Stimulated activated CD4-positive, alpha-beta T cell treated with anti-CD3 and anti-CD28 coated beads, Interleukin-1b, Interleukin-23, amount 100 ng/mL, for 1 hour (primary cell): ENCODE data around the gene SYPL2.

Experiments
- DNase-seq, 2 donors: peaks; one replicate each; pipeline ENCODE4 v3.0.0-alpha.2; 2020; ENCODE audit warnings: low read depth in 2 of 2

SYPL2 gene

DNA sequence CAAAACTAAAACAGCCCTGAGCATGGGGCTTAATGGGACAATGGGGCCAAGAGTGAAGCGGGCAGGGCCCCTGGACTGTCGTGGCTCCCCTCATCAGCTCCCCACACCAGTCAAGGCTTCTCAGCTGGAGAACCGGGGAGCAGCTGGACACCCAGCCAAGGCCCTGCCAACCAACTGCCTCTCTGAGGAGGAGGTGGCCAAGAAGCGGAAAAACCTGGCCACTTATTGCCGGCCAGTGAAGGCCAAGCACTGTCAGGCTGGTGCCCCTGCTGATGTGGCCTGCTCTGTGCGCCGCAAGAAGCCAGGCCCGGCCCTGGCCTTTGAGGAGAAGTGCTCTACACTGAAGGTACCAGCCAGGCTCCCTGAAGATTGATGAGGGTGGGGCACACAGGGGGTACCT, 25.0 kb downstream of the SYPL2 start:
- no peak for DNase-seq

GRCh38 chr1:109492779-109493178, 26.4 kb downstream of the SYPL2 start:
- no peak for DNase-seq

DNA sequence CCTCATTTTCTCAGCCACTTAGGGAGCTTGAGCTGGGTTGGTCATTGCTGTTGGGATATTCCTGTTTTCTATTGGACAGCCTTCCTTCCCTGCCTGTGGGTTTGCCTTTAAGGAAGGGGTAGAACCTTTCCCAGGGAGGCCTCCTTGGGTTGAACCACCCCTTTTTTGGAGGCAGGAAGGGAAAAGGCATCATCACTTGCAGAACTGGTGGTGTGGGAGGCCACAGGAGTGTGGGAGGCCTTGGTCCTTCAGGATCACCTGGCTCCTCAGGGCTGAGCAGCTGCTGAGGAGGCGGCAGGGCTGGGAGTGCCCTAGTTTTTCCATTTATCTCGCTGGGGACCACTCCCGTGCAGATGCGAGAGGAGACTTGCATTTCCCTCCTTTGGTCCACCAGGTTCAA, 26.9 kb downstream of the SYPL2 start:
- no peak for DNase-seq

DNA sequence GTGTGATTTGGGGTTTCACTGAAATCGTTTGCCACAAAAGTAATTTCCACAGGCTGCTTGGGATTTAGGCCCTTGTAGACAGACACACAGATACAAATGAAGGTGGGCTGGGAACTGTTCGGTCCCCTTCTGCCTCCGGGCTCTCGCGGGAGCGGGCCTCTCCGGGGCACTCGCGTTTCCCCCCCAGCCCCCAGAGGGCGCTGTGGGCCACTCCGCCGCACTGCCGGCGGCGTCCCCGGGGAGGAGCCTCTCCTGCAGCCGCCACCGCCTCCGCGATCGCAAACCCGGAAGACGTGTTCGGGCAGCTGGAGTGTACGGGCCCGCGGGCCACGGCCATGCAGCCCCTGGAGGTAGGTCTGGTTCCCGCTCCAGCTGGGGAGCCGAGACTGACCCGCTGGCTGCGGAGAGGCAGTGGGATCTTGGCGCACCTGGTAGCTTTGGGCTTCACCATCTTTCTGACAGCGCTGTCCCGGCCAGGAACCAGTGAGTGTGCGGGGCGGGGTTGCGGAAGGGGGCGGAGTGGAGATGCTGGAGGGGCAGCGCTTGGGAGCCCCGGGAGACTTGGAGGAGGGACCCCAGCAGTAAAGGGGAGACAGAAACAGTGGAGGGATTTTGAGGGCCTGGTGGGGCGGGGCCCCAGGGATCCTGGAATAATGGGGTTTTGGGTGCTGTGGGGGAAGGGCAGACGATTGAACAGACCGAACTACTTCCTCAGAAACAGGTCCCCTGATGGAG, 27.6 kb downstream of the SYPL2 start, which contains the start of gene CYB561D1:
Gene CYB561D1 (plus strand): TSS at position 290 of the 735 bp plus-strand sequence. CDS start 46 bp downstream, at position 336.
- peak; percentile 70 to 87 for DNase-seq

DNA sequence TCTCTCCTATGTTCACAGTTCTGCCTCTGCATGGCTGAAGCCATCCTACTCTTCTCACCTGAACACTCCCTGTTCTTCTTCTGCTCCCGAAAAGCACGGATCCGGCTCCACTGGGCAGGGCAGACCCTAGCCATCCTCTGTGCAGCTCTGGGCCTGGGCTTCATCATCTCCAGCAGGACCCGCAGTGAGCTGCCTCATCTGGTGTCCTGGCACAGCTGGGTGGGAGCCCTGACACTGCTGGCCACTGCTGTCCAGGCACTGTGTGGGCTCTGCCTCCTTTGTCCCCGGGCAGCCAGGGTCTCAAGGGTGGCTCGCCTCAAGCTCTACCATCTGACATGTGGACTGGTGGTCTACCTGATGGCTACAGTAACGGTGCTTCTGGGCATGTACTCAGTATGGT, 29.4 kb downstream of the SYPL2 start:
- DNase-seq: no peak

DNA sequence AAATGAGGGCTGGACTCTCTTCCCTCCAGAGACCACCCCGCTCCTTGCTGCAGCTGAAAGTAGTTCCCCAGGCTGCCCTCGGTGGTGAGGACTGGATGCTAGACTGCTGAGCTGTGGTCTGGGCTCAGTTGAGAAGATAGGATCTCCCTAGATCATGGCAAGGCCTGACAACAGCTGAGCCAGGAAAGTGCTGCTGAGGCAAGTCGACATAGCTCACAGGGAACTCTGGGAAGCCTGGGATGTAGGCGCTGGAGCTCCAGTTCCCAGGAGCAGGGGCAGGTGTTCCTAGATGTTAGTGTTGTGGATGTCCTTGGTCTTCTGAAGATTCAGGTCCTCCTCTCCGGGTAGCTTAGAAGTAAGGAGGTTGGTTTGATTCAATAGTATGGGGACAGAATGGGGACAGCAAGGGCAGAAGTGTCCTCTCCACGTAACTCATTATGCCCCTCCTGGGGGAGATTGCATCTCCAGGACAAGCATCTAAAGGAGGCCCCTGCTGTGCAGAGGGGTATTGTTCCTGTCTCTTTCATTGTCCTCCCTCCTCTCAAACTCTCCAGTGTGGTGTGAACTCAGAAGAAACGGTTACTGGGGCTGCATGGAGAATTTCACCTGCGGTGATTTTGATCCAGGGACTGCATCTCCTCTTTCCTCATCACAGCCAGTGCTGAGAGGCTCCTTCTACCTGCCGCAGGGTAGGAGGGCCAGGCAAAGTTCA, 31.3 kb downstream of the SYPL2 start:
- no peak for DNase-seq

DNA sequence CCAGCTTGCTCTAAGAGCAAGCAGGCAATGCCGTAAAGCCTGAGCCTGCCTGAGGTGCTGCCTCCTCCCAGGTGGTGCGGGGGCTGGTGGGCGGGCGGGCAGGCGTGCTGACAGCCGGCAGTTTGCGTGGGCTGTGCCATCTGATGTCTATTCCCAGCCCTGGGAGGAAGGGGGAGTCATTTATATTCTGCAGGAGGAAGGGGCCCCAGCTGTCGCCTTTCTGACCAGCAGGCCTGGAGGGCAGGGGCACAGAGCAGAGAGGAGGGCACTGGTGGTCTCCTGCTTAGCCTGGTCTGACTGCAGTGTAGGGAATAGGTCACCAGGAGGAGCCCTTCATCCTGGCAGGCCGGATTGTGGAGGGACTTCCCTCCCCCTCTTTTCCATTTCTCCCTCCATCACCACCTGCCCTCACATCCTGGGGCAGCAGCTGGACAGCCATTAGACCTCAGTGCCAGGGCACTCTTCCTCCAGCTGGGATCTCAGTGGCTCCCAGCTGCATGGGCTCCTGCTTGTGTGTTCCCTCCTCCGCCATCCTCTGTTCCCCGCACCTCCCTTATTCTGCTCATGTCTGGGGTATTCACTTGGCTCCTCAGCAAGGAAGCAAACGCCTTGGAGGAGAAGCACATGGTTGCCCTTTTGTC, 31.9 kb downstream of the SYPL2 start:
- DNase-seq: no peak

- no peak for DNase-seq
Observed at GRCh38 chr1:109499081-109499480, 32.7 kb downstream of the SYPL2 start.

DNA sequence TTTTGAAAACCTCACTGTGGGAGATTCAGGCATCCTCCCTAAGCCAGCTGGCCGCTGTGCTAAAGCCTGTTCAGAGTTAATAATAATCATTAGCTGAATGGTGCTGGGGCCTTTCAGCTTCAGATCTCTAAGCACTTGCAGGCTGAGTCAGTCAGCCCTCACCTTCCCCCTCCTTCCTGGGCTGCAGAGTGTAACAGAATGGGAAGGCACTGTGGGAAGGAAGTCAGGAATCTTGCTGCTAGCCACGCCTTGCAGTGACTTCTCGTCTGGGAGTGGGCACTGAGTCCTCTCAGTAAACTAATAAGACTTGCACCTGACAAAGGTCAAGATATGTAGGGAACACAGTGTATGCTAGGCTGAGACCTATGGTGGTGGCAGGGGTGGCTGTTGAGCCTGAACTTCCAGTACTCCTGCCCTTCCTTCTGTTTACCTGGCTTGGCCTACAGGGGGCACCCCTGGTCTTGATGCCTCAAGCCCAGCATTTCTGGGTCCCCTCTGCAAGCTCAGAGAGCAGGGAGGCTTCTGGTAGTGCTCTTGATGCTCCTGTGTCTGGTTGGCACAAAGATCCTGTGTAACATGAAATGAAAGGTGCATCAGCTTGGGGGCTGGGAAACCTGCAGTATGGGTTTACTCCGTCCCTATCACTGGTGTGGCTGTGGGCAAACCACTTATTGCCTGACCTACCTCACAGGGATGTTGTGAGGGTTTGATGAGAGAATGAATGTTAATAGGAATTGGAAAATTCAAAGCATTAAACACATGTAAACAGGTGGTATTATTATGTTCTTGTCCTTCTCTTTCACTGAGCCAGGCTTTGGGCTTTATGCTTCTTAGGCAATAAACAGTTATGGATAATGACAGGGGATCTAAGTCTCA, 33.6 kb downstream of the SYPL2 start:
- DNase-seq: no peak

DNA sequence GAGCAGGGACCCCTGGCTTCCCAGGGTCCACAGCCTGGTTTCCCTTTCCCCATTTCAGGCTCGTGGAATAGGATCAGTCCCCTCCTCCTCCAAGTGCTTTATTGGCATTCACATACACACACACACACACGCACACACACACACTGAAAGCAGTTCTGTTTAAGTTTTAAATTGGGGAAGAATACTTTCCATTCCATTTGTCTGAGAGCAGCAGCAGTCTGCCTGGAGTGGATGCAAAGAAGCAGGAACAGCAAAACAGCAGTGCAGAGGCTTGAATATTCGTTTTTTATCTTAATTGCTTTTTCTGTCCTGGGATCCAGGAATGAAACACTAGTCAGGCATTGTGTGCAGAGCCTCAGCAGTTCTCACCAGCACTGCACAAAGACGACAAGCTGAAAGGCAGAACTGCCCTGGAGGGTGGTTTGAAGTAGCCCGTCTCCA, 34.6 kb downstream of the SYPL2 start:
- DNase-seq: no peak

- DNase-seq: no peak
Observed at GRCh38 chr1:109501644-109502363, 35.5 kb downstream of the SYPL2 start.

DNA sequence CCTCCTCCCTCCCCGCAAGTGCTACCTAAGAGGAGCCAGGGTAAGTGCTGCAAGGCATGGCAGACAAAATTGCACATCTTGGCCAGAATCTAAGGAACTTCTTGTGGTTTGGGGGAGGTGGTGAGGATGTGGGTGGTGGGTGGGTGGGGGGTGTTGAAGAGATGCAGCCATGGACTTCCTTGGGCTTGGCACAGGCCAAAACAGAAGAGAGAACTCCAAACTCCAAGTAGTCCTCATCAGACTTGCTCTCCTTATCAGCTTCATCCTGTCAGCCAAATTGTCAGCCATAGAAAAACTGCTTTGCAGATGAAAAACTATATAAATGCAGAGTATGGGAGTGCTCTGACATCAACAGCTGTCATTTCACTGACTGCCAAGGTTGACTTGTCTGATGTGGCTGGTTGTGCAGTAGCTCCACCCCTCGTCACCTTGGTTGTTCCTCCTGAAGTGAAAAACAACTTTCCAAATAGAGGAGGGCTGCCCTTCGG, 36.1 kb downstream of the SYPL2 start:
- no peak for DNase-seq

GRCh38 chr1:109503935-109504334, 37.6 kb downstream of the SYPL2 start:
- no peak for DNase-seq

- no peak for DNase-seq
Observed at GRCh38 chr1:109504974-109505373, 38.6 kb downstream of the SYPL2 start.

GRCh38 chr1:109508001-109508872, 41.9 kb downstream of the SYPL2 start:
- DNase-seq: no peak

GRCh38 chr1:109508873-109509175, 42.5 kb downstream of the SYPL2 start:
- DNase-seq: no peak

- DNase-seq: peak in 1 of 2 donors; percentile 45
Observed at GRCh38 chr1:109509176-109510134, 43.1 kb downstream of the SYPL2 start, which contains the start of gene AMIGO1. AMIGO1 (minus strand) TSS chr1:109509727; CDS start chr1:109508912, 815 bp downstream.

DNA sequence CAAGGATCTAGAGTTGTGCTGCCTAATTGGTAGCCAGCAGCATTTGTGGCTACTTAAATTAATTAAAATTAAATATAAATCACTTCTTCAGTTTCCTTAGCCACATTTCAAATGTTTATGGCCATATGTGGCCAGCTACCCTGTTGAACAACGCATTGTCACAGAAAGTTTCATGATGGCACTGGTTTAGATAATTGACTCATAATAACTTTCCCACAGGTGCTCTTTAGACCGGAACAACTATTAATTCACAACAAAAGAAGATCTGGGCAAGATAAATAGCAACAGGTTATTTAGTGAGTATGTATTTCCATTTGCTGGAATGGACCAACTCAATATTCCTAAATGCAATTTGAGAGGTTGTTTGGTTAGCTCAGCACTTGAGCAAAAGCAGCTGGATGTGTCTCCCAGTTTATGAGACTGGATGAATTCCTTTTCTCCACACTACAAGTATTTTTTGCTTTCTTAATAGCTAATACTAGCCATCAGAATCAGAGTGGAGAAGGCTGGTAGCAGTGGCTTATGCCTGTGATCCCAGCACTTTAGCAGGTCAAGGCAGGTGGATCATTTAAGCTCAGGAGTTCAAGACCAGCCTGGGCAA, 46.9 kb downstream of the SYPL2 start:
- no peak for DNase-seq
